ENCODE data around the gene DDX18. TPM values are rescaled to one million over a fixed set of nuclear protein-coding genes. Genes with fewer than 3 reads are reported as not detected.

The DDX18 gene
- 24.1 and 40.6 TPM in 2 replicates for polyA plus RNA-seq (2012; rRNA removed)
- 33.7 and 39.3 TPM in 2 replicates for polyA plus RNA-seq (2012; cell fraction: cytosol; rRNA removed)
- 28.8 and 71.2 TPM in 2 replicates for polyA plus RNA-seq (2012; cell fraction: nucleus; rRNA removed)

DNA sequence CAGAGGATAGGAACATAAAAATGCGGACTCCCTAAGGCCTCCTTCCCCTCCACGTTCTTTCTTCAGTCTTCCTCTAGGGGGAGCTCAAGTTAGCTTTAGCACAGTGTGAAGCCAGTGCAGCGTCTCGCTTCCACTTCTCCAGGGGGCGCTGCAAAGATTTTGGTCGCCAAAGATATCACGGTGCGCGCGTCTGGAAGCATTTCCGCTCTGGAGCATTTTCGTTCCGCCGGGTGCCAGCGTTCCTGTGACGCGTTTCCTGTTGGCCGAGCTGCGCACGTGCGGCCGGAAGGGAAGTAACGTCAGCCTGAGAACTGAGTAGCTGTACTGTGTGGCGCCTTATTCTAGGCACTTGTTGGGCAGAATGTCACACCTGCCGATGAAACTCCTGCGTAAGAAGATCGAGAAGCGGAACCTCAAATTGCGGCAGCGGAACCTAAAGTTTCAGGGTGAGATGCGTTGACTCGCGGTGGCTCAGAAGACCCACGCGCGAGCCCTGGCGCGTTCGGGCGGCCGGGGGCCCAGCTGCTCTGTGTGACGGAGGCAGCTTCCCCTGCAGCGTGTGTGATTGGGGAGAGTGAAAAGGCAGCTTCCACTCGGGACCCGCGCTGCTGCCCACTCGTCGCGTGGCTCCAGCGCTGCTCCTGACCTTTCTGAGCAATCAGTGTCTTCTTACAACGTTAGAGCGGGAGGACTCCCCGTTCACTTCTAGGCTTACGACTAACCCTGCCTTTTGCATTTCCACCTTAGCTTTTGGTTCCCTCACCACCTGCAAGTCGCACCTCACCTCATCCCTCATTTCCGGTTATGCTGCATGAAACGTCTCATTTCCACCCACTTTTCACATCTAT is at the start of gene DDX18:
DDX18 (plus strand) TSS at position 275 of the 848 bp plus-strand sequence; CDS start at position 362, 87 bp downstream.
- Histone ChIP-seq H3K79me2 (ENCODE audit: insufficient read depth) (peaks cover 44% of the 10 kb centered on the region), H3K9me2 (no peaks in the 10 kb centered on the region), H3K4me3 (ENCODE audit: low read depth in 2 of 2, low read length in 1 of 2) (peak within 1 kb of the TSS; percentile 88), H4K20me1 (ENCODE audit: insufficient read depth) (0 out of 2 replicates have a peak, but pooled peaks cover 5% of the 10 kb centered on the region), H3K9me3 (no peaks in the 10 kb centered on the region), H3K27ac (ENCODE audit: low read depth in 2 of 2, low read length in 1 of 2) (peak within 1 kb of the TSS; percentile 81), H3K27me3 (ENCODE audit: insufficient read depth) (no peaks in the 10 kb centered on the region), H3K36me3 (replicated peaks in 1 of 2; ENCODE audit: control insufficient read depth in 1 of 2, insufficient read depth in 2 of 2, low read length in 1 of 2) (peaks cover 35 to 40% of the 10 kb centered on the region in 2 experiments), H3K9ac (peak within 1 kb of the TSS; percentile 81), H3F3A (replicated peaks; ENCODE audit: insufficient read depth) (no peaks in the 10 kb centered on the region), H3K4me1 (ENCODE audit: control insufficient read depth in 1 of 2, insufficient read depth in 2 of 2, low read depth in 1 of 2, low read length in 1 of 2) (peaks cover 0 to 14% of the 10 kb centered on the region in 2 experiments; a peak in 2 of 4 replicates), H3K4me2 (peak within 1 kb of the TSS; percentile 80), H2AFZ (ENCODE audit: low read depth) (peak within 1 kb of the TSS; percentile 55)
- ChIA-PET CTCF (interaction anchor here (0.6 to 6.3 kb wide), 56 partner anchors 11 to 1613 kb away, joined by 3 to 75 read pairs (median 4); partner anchors contain the start of gene CCDC93), POLR2A (interaction anchor here (1.2 kb wide), 1 partner anchor 189 kb away, joined by 4 read pairs; no protein-coding TSS in a partner anchor)
- WGBS (ENCODE audit: low lambda C conversion rate), result under 1% methylated on average over 40 of the region's 57 CpGs
- DNase-seq, result peak; percentile 88
- TF ChIP-seq, protein P1, sequence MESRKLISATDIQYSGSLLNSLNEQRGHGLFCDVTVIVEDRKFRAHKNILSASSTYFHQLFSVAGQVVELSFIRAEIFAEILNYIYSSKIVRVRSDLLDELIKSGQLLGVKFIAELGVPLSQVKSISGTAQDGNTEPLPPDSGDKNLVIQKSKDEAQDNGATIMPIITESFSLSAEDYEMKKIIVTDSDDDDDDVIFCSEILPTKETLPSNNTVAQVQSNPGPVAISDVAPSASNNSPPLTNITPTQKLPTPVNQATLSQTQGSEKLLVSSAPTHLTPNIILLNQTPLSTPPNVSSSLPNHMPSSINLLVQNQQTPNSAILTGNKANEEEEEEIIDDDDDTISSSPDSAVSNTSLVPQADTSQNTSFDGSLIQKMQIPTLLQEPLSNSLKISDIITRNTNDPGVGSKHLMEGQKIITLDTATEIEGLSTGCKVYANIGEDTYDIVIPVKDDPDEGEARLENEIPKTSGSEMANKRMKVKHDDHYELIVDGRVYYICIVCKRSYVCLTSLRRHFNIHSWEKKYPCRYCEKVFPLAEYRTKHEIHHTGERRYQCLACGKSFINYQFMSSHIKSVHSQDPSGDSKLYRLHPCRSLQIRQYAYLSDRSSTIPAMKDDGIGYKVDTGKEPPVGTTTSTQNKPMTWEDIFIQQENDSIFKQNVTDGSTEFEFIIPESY (IDR thresholded peaks at IDR 0.05; ENCODE audit: borderline replicate concordance, low read depth), result peak; percentile 30; the same call in 1 of the 2 replicates
- no peak; the same call in 1 of the 2 replicates for TF ChIP-seq SIN3A (IDR thresholded peaks at IDR 0.05; ENCODE audit: borderline replicate concordance, low read depth, low read length)
- TF ChIP-seq, protein P2, sequence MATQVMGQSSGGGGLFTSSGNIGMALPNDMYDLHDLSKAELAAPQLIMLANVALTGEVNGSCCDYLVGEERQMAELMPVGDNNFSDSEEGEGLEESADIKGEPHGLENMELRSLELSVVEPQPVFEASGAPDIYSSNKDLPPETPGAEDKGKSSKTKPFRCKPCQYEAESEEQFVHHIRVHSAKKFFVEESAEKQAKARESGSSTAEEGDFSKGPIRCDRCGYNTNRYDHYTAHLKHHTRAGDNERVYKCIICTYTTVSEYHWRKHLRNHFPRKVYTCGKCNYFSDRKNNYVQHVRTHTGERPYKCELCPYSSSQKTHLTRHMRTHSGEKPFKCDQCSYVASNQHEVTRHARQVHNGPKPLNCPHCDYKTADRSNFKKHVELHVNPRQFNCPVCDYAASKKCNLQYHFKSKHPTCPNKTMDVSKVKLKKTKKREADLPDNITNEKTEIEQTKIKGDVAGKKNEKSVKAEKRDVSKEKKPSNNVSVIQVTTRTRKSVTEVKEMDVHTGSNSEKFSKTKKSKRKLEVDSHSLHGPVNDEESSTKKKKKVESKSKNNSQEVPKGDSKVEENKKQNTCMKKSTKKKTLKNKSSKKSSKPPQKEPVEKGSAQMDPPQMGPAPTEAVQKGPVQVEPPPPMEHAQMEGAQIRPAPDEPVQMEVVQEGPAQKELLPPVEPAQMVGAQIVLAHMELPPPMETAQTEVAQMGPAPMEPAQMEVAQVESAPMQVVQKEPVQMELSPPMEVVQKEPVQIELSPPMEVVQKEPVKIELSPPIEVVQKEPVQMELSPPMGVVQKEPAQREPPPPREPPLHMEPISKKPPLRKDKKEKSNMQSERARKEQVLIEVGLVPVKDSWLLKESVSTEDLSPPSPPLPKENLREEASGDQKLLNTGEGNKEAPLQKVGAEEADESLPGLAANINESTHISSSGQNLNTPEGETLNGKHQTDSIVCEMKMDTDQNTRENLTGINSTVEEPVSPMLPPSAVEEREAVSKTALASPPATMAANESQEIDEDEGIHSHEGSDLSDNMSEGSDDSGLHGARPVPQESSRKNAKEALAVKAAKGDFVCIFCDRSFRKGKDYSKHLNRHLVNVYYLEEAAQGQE (IDR thresholded peaks at IDR 0.05; ENCODE audit: low read depth, low read length), result peak; percentile 34; the same call in 1 of the 2 replicates
- TF ChIP-seq, protein P3, sequence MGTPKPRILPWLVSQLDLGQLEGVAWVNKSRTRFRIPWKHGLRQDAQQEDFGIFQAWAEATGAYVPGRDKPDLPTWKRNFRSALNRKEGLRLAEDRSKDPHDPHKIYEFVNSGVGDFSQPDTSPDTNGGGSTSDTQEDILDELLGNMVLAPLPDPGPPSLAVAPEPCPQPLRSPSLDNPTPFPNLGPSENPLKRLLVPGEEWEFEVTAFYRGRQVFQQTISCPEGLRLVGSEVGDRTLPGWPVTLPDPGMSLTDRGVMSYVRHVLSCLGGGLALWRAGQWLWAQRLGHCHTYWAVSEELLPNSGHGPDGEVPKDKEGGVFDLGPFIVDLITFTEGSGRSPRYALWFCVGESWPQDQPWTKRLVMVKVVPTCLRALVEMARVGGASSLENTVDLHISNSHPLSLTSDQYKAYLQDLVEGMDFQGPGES (IDR thresholded peaks at IDR 0.05; ENCODE audit: low read depth, low read length), result no peak
- TF ChIP-seq JUND (IDR thresholded peaks at IDR 0.05), result no peak
- peak; percentile 72 for TF ChIP-seq SMC3 (IDR thresholded peaks at IDR 0.05; ENCODE audit: low read depth, low read length)
- TF ChIP-seq POLR2AphosphoS5 (IDR thresholded peaks at IDR 0.05; ENCODE audit: low read depth, low read length), result peak; percentile 89
- peak in 1 of 2 experiments; percentile 23; a peak in 2 of 4 replicates for TF ChIP-seq EP300 (IDR thresholded peaks at IDR 0.05; ENCODE audit: borderline replicate concordance in 1 of 2, low read depth in 1 of 2, low read length in 1 of 2)
- TF ChIP-seq GATA2 (CRISPR knock-in tag; IDR thresholded peaks at IDR 0.05), result no peak
- no peak for TF ChIP-seq FOXM1 (IDR thresholded peaks at IDR 0.05; ENCODE audit: low read depth)
- TF ChIP-seq FOSL2 (IDR thresholded peaks at IDR 0.05; ENCODE audit: borderline replicate concordance, low read depth), result no peak; the same call in 1 of the 2 replicates
- no peak for TF ChIP-seq YY1 (IDR thresholded peaks at IDR 0.05; ENCODE audit: low read depth)
- TF ChIP-seq TCF12 (IDR thresholded peaks at IDR 0.05), result peak; percentile 49
- TF ChIP-seq TEAD4 (IDR thresholded peaks at IDR 0.05; ENCODE audit: borderline replicate concordance, insufficient read depth), result no peak
- TF ChIP-seq EZH2phosphoT487 (IDR thresholded peaks at IDR 0.05; ENCODE audit: borderline replicate concordance, low read depth), result no peak
- TF ChIP-seq RFX5 (IDR thresholded peaks at IDR 0.05; ENCODE audit: low read length), result peak; percentile 80
- peak; percentile 85 for TF ChIP-seq RCOR1 (IDR thresholded peaks at IDR 0.05; ENCODE audit: low read length)
- TF ChIP-seq, protein P4, sequence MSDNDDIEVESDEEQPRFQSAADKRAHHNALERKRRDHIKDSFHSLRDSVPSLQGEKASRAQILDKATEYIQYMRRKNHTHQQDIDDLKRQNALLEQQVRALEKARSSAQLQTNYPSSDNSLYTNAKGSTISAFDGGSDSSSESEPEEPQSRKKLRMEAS (IDR thresholded peaks at IDR 0.05; ENCODE audit: low read depth), result peak; percentile 98
- TF ChIP-seq, protein P5, sequence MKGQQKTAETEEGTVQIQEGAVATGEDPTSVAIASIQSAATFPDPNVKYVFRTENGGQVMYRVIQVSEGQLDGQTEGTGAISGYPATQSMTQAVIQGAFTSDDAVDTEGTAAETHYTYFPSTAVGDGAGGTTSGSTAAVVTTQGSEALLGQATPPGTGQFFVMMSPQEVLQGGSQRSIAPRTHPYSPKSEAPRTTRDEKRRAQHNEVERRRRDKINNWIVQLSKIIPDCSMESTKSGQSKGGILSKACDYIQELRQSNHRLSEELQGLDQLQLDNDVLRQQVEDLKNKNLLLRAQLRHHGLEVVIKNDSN (IDR thresholded peaks at IDR 0.05; ENCODE audit: borderline replicate concordance, low read depth), result peak; percentile 77
- peak; percentile 98 for TF ChIP-seq GABPA (IDR thresholded peaks at IDR 0.05; ENCODE audit: low read depth)
- TF ChIP-seq, protein P6, sequence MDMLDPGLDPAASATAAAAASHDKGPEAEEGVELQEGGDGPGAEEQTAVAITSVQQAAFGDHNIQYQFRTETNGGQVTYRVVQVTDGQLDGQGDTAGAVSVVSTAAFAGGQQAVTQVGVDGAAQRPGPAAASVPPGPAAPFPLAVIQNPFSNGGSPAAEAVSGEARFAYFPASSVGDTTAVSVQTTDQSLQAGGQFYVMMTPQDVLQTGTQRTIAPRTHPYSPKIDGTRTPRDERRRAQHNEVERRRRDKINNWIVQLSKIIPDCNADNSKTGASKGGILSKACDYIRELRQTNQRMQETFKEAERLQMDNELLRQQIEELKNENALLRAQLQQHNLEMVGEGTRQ (IDR thresholded peaks at IDR 0.05; ENCODE audit: borderline replicate concordance, low read depth, low read length), result peak; percentile 28; the same call in 1 of the 2 replicates
- peak; percentile 88 for TF ChIP-seq CHD2 (IDR thresholded peaks at IDR 0.05; ENCODE audit: low read length, partially characterized antibody)
